ENCODE data around the gene LRRC73. TPM values are rescaled to one million over a fixed set of nuclear protein-coding genes. Genes with fewer than 3 reads are reported as not detected.

LRRC73 gene, protein sequence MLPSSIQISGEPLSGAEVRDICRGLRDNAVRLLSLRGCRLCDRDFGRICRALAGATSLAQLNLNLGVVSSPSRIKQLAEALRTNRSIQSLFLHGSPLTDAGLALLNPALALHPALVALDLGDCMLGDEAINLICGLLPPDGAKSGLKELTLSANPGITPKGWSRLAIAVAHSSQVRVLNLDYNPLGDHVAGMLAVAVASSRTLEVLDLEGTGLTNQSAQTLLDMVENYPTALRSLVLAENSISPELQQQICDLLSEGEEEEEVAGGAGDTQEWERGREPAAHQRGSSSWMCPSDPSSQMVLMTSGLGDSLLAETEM
- total RNA-seq: 0.35 and 1.5 TPM in 2 replicates

DNA sequence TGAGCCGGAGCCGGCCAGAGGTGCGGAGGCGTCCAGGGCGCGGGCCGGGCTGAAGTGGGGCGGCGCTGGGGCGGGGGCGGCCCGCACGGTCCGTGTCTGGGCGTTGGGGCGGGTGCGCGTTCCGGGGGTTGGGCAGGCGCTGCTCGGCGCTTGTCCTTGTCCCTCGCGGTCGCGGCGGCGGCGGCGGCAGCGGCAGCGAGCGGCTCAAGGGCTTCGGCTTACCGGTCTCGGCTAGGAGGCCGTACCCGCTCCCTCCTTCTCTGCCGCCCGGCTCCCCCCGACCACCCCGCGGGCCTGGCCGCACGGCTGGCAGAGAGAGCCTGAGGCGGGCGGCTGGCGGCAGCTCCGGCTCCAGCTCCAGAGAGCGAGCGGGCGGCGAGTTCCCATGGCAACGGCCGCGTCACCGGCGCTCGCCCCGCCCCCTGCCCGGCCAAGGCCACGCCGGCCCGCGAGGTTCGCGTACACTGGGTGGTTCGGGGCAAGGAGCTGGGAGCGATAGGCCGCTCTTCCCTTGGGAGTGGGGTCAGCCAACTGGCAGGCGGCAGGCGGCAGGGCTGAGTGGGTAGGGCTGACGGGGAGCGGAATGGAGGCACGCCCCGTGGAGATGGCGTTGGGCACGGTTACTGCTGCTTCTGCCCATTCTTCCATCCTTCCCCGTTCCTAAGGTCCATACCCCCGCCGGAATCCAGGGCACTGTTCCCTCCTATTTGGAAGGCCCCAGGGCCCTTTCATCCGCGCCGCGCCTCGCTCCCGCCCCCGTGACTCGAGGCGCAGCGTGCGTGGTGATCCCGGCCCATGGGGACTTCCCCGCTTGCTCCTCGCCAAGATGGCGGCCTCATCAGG lies at the start of gene LRRC73:
Gene LRRC73, minus strand, starts transcription at position 363 of the 843 bp plus-strand sequence. CDS start 561 bp downstream, outside the sequence.

DNA sequence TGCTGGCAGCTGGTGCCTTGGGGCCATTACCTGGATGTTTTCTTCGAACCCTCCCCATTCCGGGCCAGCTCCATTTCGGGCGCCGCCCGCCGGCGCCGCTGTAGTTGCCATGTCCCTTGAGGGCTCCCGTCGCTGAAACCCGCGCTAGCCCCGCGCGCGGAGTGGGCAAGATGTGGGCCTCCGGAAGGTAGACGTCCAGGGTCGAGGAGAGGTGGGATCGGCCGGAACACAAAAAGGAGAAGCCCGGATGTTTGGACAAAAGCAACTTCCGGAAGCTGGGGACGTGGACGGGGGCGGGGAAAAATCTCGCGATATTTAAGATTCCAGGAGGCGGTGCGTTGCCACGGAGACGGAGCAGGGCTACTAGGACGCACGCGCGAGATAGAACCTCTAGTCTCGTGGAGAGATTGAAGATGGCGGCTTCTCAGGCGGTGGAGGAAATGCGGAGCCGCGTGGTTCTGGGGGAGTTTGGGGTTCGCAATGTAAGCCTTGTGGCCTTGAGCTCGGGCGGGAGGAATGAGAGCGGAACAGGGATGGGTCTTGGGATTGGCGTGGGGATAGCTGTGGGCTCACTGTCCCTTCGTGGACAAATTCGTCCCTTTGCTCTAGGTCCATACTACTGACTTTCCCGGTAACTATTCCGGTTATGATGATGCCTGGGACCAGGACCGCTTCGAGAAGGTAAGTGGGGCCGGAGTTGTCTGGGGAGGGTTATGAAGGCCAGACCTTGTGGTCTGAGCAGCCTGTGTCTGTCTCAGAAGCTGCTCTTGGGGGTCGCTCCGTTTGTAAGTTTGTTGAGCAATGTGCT lies 6.8 kb upstream of the LRRC73 start, which contains the start of the genes POLR1C and YIPF3:
Gene POLR1C, plus strand, starts transcription at position 393 of the 808 bp plus-strand sequence. Its CDS starts 21 bp downstream, at position 414.
Gene YIPF3, minus strand, starts transcription at position 230 of the 808 bp plus-strand sequence. Its CDS starts 119 bp downstream, at position 111.

DNA sequence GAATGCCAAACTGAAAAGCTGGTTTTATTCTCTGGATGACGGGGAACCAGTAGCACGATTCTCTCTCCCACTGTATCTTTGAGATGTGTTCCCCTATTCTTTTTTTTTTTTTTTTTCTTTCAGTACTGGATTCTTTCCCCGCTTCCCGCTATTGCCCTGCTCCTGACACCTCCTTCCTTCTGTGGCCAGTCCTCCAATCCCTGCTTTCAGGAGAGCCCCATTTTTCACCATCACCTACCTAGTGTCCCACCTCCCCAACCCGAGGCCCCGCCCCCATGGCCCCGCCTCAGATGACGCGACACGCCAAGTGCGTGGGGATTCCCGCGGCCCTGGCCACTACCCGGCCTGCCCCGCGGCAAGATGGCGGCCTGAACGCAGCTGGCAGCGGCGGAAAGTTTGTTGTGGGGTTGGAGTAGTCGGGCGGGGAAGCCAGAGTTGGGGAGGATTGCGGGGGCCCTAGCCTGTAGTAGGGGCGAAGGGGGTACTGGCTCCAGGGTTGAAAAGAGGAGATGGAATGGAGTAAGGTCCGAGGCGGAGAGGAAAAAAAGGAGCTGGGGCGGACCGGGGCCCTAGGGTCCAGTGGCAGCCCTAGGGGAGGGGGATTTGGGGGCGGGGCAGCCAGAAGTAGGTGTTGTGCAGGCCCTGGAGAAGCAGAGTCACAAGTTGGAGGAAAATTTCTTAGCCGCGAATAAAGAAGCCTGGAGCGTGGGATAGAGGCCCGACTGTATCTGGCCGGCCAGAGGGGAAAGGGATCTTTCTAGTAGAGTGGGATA lies 32.7 kb downstream of the LRRC73 start, which contains the start of gene TJAP1:
Gene TJAP1, plus strand, starts transcription at position 336 of the 773 bp plus-strand sequence. CDS start 21,432 bp downstream, outside the sequence.

Other genes starting within 250 kb of the LRRC73 start
- not detected in 2 replicates for gene SLC22A7, start 212.1 kb downstream of the LRRC73 start, total RNA-seq
- gene CRIP3, start 201.5 kb downstream of the LRRC73 start, total RNA-seq: 0.34 and 0.47 TPM in 2 replicates
- 8.2 and 10.0 TPM in 2 replicates for gene ZNF318, start 140.7 kb downstream of the LRRC73 start, total RNA-seq
- 17.2 and 17.5 TPM in 2 replicates for gene ABCC10, start 82.8 kb downstream of the LRRC73 start, total RNA-seq
- gene DLK2, start 54.8 kb downstream of the LRRC73 start, total RNA-seq: 0.23 and 5.8 TPM in 2 replicates
- gene TJAP1, start 32.8 kb downstream of the LRRC73 start, total RNA-seq: 16.1 and 21.8 TPM in 2 replicates
- gene YIPF3, start 6.6 kb upstream of the LRRC73 start, total RNA-seq: 119 and 131 TPM in 2 replicates
- gene POLR1C, start 6.7 kb upstream of the LRRC73 start, total RNA-seq: 18.2 and 19.7 TPM in 2 replicates
- gene XPO5, start 65.7 kb upstream of the LRRC73 start, total RNA-seq: 13.3 and 54.6 TPM in 2 replicates
- gene POLH, start 65.8 kb upstream of the LRRC73 start, total RNA-seq: 11.3 and 29.1 TPM in 2 replicates
- gene GTPBP2, start 118.9 kb upstream of the LRRC73 start, total RNA-seq: 35.7 and 53.8 TPM in 2 replicates
- gene MAD2L1BP, start 125.5 kb upstream of the LRRC73 start, total RNA-seq: 25.4 and 29.5 TPM in 2 replicates
- gene RSPH9, start 134.7 kb upstream of the LRRC73 start, total RNA-seq: 0.47 and 1.2 TPM in 2 replicates
- 30.8 and 47.1 TPM in 2 replicates for gene MRPS18A, start 177.4 kb upstream of the LRRC73 start, total RNA-seq

Measured in pericardium fibroblast (primary cell).